ENCODE results near the gene ZNF808.

The ZNF808 gene

DNA sequence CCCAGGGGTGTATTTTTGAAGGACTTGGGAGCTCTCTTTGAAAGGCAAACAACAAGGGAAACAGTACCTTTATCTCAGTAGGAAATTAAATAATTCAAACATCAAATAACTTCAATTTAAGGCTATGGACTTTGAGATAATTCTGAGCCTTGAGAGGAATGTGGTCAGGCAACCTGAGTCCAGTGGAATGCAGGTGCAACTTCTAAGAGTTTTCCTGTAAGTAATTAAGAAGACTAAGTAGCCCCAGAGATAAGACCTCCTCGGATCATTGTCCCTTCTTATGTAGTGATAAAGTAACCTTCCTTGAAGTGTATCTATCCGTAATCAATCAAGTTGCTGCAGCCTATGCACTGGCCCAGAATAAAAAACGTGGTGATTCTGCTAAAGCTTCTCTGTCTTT, 71.8 kb downstream of the ZNF808 start:
- DNase-seq (ENCODE audit: low read depth): no peak

GRCh38 chr19:52600639-52601024, 73.2 kb downstream of the ZNF808 start:
- no peak for DNase-seq (ENCODE audit: low read depth)

- peak; percentile 93 for DNase-seq (ENCODE audit: low read depth)
These were observed 73.8 kb downstream of the ZNF808 start for GRCh38 chr19:52601025-52601973.

GRCh38 chr19:52601974-52602366, 74.5 kb downstream of the ZNF808 start:
- DNase-seq (ENCODE audit: low read depth): peak; percentile 24

DNA sequence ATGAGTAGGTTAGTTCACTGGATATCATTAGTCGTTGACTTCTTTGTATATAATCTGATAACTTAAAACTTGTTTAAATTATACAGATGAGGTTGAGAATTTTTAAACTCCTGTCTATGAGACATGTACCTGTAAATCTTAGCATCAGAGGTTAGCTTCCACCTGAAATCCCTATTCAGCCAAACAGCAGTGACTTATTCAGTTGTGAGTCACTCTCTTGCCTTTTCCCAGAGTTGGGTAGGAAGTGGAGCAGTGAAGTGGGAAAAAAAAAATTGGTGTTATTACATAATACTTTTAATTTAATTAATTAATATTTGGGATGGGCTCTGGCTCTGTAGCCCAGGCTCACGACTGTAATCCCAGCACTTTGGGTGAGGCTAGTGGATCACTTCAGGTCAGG, 75.5 kb downstream of the ZNF808 start:
- DNase-seq (ENCODE audit: low read depth): peak; percentile 44

- peak; percentile 47 for DNase-seq (ENCODE audit: low read depth)
These were observed 76.2 kb downstream of the ZNF808 start for GRCh38 chr19:52603558-52604207.

All from ELR (cell line).